ENCODE data around the gene CCNC.

GRCh38 chr6:99614430-99615186, 46.1 kb upstream of the CCNC start:
- TF ChIP-seq REST (IDR thresholded peaks at IDR 0.05; ENCODE audit: unreplicated experiment) (no peak), EZH2 (IDR thresholded peaks at IDR 0.05; ENCODE audit: low read depth, unreplicated experiment) (peak; percentile 64), CTCF (conservative IDR thresholded peaks at IDR 0.05; ENCODE audit: low read depth in 2 of 2) (no peak; a peak in 1 of 4 replicates), NANOG (IDR thresholded peaks at IDR 0.05; ENCODE audit: borderline replicate concordance) (no peak), CREB1 (CRISPR knock-in tag; IDR thresholded peaks at IDR 0.05; ENCODE audit: low read depth) (peak; percentile 35; the same call in 1 of the 2 replicates), POLR2AphosphoS5 (IDR thresholded peaks at IDR 0.05; ENCODE audit: low read depth) (no peak)

Measured in GM23338 (cell line).